T-cell (primary cell): ENCODE results near the gene LCE3E. TPM values are rescaled to one million over a fixed set of nuclear protein-coding genes. Genes with fewer than 3 reads are reported as not detected.

Experiments used
- ATAC-seq, 4 experiments: fragments of 200-7000 bp in 3 of 4; fragments of 150-1000 bp in 1 of 4; cut with Tn5 transposase; replicated peaks in 1 of 4; 1 replicate in 3 of 4; 2 replicates in 1 of 4; pipeline ENCODE4 v1.10.0; 2021; ENCODE audit warnings: moderate library complexity in 3 of 4, mild to moderate bottlenecking in 2 of 4, moderate number of reproducible peaks in 1 of 4
- CTCF ChIA-PET, 2 donors: fragments of 300-600 bp; sonication (Branson Sonifier 250); formaldehyde crosslinking; loops; one replicate each; lab custom pipeline; 2022; ENCODE audit warnings: antibody characterized with exemption in 2 of 2; lab: Charles Lee
- POLR2A ChIA-PET, 2 donors: fragments of 300-600 bp; sonication (Branson Sonifier 250); formaldehyde crosslinking; loops; one replicate each; lab custom pipeline; 2022; ENCODE audit warnings: antibody characterized with exemption in 2 of 2; lab: Charles Lee
- DNase-seq, 35 experiments: peaks; one replicate each; pipeline versions ENCODE4 v3.0.0 to v3.0.0-alpha.2; 2013 to 2023
- H3K27ac ChIP-seq: one replicate; pipeline ENCODE4 v1.5.1; 2013; ENCODE audit warnings: low read length
- H3K27me3 ChIP-seq, 2 experiments: replicated peaks in 1 of 2; 1 replicate in 1 of 2; 2 replicates in 1 of 2; pipeline versions ENCODE4 v1.6.1 to v1.7.0; 2013; ENCODE audit warnings: low read length in 1 of 2, mixed read lengths in 1 of 2; ENCODE audit not compliant: control insufficient read depth in 2 of 2, insufficient read depth in 2 of 2; ENCODE audit errors: extremely low read depth in 1 of 2
- H3K36me3 ChIP-seq, 2 donors: 1 replicate in 1 of 2; 2 replicates in 1 of 2; pipeline versions ENCODE4 v1.6.1 to v1.7.0; 2013; ENCODE audit warnings: low read length in 1 of 2; ENCODE audit not compliant: control insufficient read depth in 2 of 2, insufficient read depth in 1 of 2; ENCODE audit errors: extremely low read depth in 1 of 2
- H3K4me1 ChIP-seq, 2 experiments: 1 replicate in 1 of 2; 2 replicates in 1 of 2; pipeline versions ENCODE4 v1.6.1 to v1.7.0; 2013; ENCODE audit warnings: low read length in 2 of 2, mixed read lengths in 1 of 2; ENCODE audit not compliant: insufficient read depth in 2 of 2, control insufficient read depth in 1 of 2; ENCODE audit errors: extremely low read depth in 1 of 2
- H3K4me3 ChIP-seq, 2 donors: 1 replicate in 1 of 2; 2 replicates in 1 of 2; pipeline versions ENCODE4 v1.5.1 to v1.7.0; 2013; ENCODE audit warnings: mild to moderate bottlenecking in 2 of 2, low read length in 1 of 2, moderate library complexity in 1 of 2; ENCODE audit not compliant: control insufficient read depth in 1 of 2; ENCODE audit errors: extremely low read depth in 1 of 2
- H3K9me3 ChIP-seq: 2 replicates; pipeline ENCODE4 v1.7.0; 2013
- H3K27ac Mint-ChIP-seq, 2 donors: one replicate each; pipeline ENCODE4 v1.8.0; 2020 to 2021; ENCODE audit warnings: mild to moderate bottlenecking in 2 of 2, mixed read lengths in 2 of 2
- H3K27me3 Mint-ChIP-seq, 2 donors: one replicate each; pipeline ENCODE4 v1.8.0; 2021 to 2022; ENCODE audit warnings: mixed read lengths in 2 of 2
- H3K36me3 Mint-ChIP-seq: one replicate; pipeline ENCODE4 v1.8.0; 2021; ENCODE audit warnings: mixed read lengths
- H3K4me1 Mint-ChIP-seq, 3 donors: one replicate each; pipeline ENCODE4 v1.8.0; 2020 to 2022; ENCODE audit warnings: mixed read lengths in 3 of 3, mild to moderate bottlenecking in 1 of 3
- H3K4me3 Mint-ChIP-seq, 3 donors: one replicate each; pipeline ENCODE4 v1.8.0; 2020 to 2022; ENCODE audit warnings: mild to moderate bottlenecking in 3 of 3, mixed read lengths in 3 of 3, moderate library complexity in 3 of 3
- H3K9me3 Mint-ChIP-seq, 3 donors: one replicate each; pipeline ENCODE4 v1.8.0; 2020 to 2022; ENCODE audit warnings: mixed read lengths in 3 of 3
- WGBS: methylation state at CpG from one replicate; pipeline ENCODE4 v1.1.5; 2013; ENCODE audit warnings: missing lambda C conversion rate; ENCODE audit not compliant: insufficient coverage; 5-methylcytosine and 5-hydroxymethylcytosine counted together
- total RNA-seq, 35 experiments: library from RNA in 6 of 35; stranded (reverse) in 6 of 35; fragments of 120-200 nt in 1 of 35; gene quantifications; one replicate each; pipeline versions ENCODE4 v1.2.1 to v1.2.4 and lab custom pipeline; 2013 to 2026

Gene LCE3E
- total RNA-seq, 5 donors from 2014 or later (not counting 1 experiment from before 2014, with no cell fraction given): not detected

GRCh38 chr1:152525080-152525641, 41.4 kb downstream of the LCE3E start:
- DNase-seq (no peak), ATAC-seq (no peak)
- no peak overlapping the region for H3K27ac Mint-ChIP-seq
- H3K36me3 Mint-ChIP-seq: no peaks in the 10 kb centered on the region
- Histone ChIP-seq H3K27me3 (peaks cover 4 to 7% of the 10 kb centered on the region in 2 experiments), H3K27ac (no peak overlapping the region), H3K4me3 (no peak overlapping the region), H3K36me3 (no peaks in the 10 kb centered on the region), H3K4me1 (no peaks in the 10 kb centered on the region), H3K9me3 (no peaks in the 10 kb centered on the region)
- no peaks in the 10 kb centered on the region for H3K4me1 Mint-ChIP-seq
- H3K4me3 Mint-ChIP-seq: no peak overlapping the region
- WGBS: 33% methylated on average over 1 of the region's 1 CpG
- ChIA-PET POLR2A (no interaction called here), CTCF (no interaction called here)
- peaks cover 0 to 7% (median 5%) of the 10 kb centered on the region in 3 donors for H3K9me3 Mint-ChIP-seq
- peaks cover 18% of the 10 kb centered on the region in 2 donors for H3K27me3 Mint-ChIP-seq

GRCh38 chr1:152520561-152521090, 46.0 kb downstream of the LCE3E start:
- Mint-ChIP-seq H3K27me3 (peaks cover 20 to 27% of the 10 kb centered on the region in 2 donors), H3K4me1 (peaks cover 0 to 1% (median 0%) of the 10 kb centered on the region in 3 donors), H3K4me3 (no peak overlapping the region), H3K36me3 (no peaks in the 10 kb centered on the region), H3K9me3 (no peaks in the 10 kb centered on the region), H3K27ac (no peak overlapping the region)
- H3K27me3 ChIP-seq: peaks cover 16 to 19% of the 10 kb centered on the region in 2 experiments
- H3K9me3 ChIP-seq: no peaks in the 10 kb centered on the region
- H3K4me3 ChIP-seq: no peak overlapping the region
- no CpG with 5 or more reads among the region's 4 CpGs for WGBS
- H3K36me3 ChIP-seq: no peaks in the 10 kb centered on the region
- H3K4me1 ChIP-seq: no peaks in the 10 kb centered on the region
- H3K27ac ChIP-seq: no peak overlapping the region
- ATAC-seq (no peak), DNase-seq (no peak)
- POLR2A ChIA-PET: interaction anchor here in 1 of 2 donors (0.7 kb wide), 1 partner anchor 9 kb away, joined by 3 read pairs; no protein-coding TSS in a partner anchor
- CTCF ChIA-PET: no interaction called here

GRCh38 chr1:152519851-152520250, 46.7 kb downstream of the LCE3E start:
- H3K4me3 ChIP-seq: no peak overlapping the region
- Mint-ChIP-seq H3K27ac (no peak overlapping the region), H3K36me3 (no peaks in the 10 kb centered on the region), H3K4me3 (no peak overlapping the region), H3K9me3 (no peaks in the 10 kb centered on the region), H3K4me1 (peaks cover 1 to 5% (median 2%) of the 10 kb centered on the region in 3 donors), H3K27me3 (peaks cover 22 to 31% of the 10 kb centered on the region in 2 donors)
- H3K27me3 ChIP-seq: peaks cover 18 to 24% of the 10 kb centered on the region in 2 experiments
- no peak for ATAC-seq
- ChIA-PET POLR2A (no interaction called here), CTCF (no interaction called here)
- no CpG with 5 or more reads among the region's 1 CpG for WGBS
- H3K9me3 ChIP-seq: no peaks in the 10 kb centered on the region
- no peaks in the 10 kb centered on the region for H3K36me3 ChIP-seq
- H3K4me1 ChIP-seq: peaks cover 0 to 4% of the 10 kb centered on the region in 2 experiments
- DNase-seq: no peak
- no peak overlapping the region for H3K27ac ChIP-seq

- CTCF ChIA-PET: no interaction called here
- no peak for ATAC-seq
- no peak overlapping the region for H3K4me3 Mint-ChIP-seq
- H3K27ac Mint-ChIP-seq: no peak overlapping the region
- WGBS: 83% methylated on average over 6 of the region's 7 CpGs
- peaks cover 20 to 37% of the 10 kb centered on the region in 2 experiments for H3K27me3 ChIP-seq
- POLR2A ChIA-PET: no interaction called here
- no peaks in the 10 kb centered on the region for H3K36me3 Mint-ChIP-seq
- no peak overlapping the region for H3K27ac ChIP-seq
- H3K4me1 ChIP-seq: peaks cover 0 to 4% of the 10 kb centered on the region in 2 experiments
- H3K27me3 Mint-ChIP-seq: peaks cover 39 to 48% of the 10 kb centered on the region in 2 donors
- DNase-seq: no peak
- H3K9me3 ChIP-seq: no peaks in the 10 kb centered on the region
- no peak overlapping the region for H3K4me3 ChIP-seq
- H3K4me1 Mint-ChIP-seq: peaks cover 6 to 7% (median 6%) of the 10 kb centered on the region in 3 donors
- no peaks in the 10 kb centered on the region for H3K9me3 Mint-ChIP-seq
- no peaks in the 10 kb centered on the region for H3K36me3 ChIP-seq
These were observed 49.3 kb downstream of the LCE3E start for GRCh38 chr1:152517237-152517811.

GRCh38 chr1:152516082-152516481, 50.5 kb downstream of the LCE3E start:
- WGBS: 90% methylated on average over 2 of the region's 7 CpGs
- DNase-seq: no peak
- Histone ChIP-seq H3K36me3 (no peaks in the 10 kb centered on the region), H3K4me3 (no peak overlapping the region), H3K9me3 (no peaks in the 10 kb centered on the region), H3K4me1 (peaks cover 0 to 4% of the 10 kb centered on the region in 2 experiments), H3K27ac (no peak overlapping the region), H3K27me3 (peaks cover 20 to 42% of the 10 kb centered on the region in 2 experiments)
- Mint-ChIP-seq H3K27ac (no peak overlapping the region), H3K9me3 (no peaks in the 10 kb centered on the region), H3K36me3 (no peaks in the 10 kb centered on the region), H3K27me3 (peaks cover 45 to 57% of the 10 kb centered on the region in 2 donors), H3K4me1 (peaks cover 6 to 7% (median 6%) of the 10 kb centered on the region in 3 donors), H3K4me3 (no peak overlapping the region)
- no peak for ATAC-seq
- POLR2A ChIA-PET: no interaction called here
- CTCF ChIA-PET: no interaction called here
